CD14-positive monocyte (primary cell): ENCODE results near the gene CSH2. TPM values are rescaled to one million over a fixed set of nuclear protein-coding genes. Genes with fewer than 3 reads are reported as not detected.

Experiments used
- DNase-seq, 3 donors: peaks; one replicate each; pipeline ENCODE4 v3.0.0-alpha.2; 2011 to 2022
- H2AFZ ChIP-seq: 2 replicates; pipeline ENCODE4 v1.6.0; 2012; ENCODE audit warnings: mild to moderate bottlenecking, low read depth, low read length, inconsistent platforms; ENCODE audit not compliant: insufficient read depth, poor library complexity, severe bottlenecking
- H3K27ac ChIP-seq, 2 donors: 1 replicate in 1 of 2; 2 replicates in 1 of 2; pipeline ENCODE4 v1.5.1; 2012 to 2013; ENCODE audit warnings: low read length in 2 of 2, control low read depth in 1 of 2, inconsistent platforms in 1 of 2, low read depth in 1 of 2, mild to moderate bottlenecking in 1 of 2
- H3K27me3 ChIP-seq, 2 donors: one replicate each; pipeline versions ENCODE4 v1.6.0 to v1.6.1; 2011 to 2013; ENCODE audit warnings: low read length in 2 of 2; ENCODE audit not compliant: control insufficient read depth in 2 of 2, insufficient read depth in 2 of 2
- H3K36me3 ChIP-seq, 2 donors: replicated peaks in 1 of 2; 1 replicate in 1 of 2; 2 replicates in 1 of 2; pipeline versions ENCODE4 v1.5.1 to v1.6.1; 2012 to 2013; ENCODE audit warnings: low read length in 2 of 2, control low read depth in 1 of 2, inconsistent platforms in 1 of 2, mild to moderate bottlenecking in 1 of 2; ENCODE audit not compliant: insufficient read depth in 2 of 2, control insufficient read depth in 1 of 2
- H3K4me1 ChIP-seq, 2 donors: 1 replicate in 1 of 2; 2 replicates in 1 of 2; pipeline versions ENCODE4 v1.5.1 to v1.6.1; 2012 to 2013; ENCODE audit warnings: low read length in 2 of 2, control low read depth in 1 of 2, inconsistent platforms in 1 of 2, mild to moderate bottlenecking in 1 of 2, moderate library complexity in 1 of 2; ENCODE audit not compliant: insufficient read depth in 2 of 2, control insufficient read depth in 1 of 2
- H3K4me2 ChIP-seq: replicated peaks from 2 replicates; pipeline ENCODE3; 2012; ENCODE audit warnings: low read length, moderate library complexity, mild to moderate bottlenecking; ENCODE audit not compliant: poor library complexity, severe bottlenecking; ENCODE audit errors: extremely low read depth
- H3K4me3 ChIP-seq, 3 experiments: fragments of 200-600 bp in 1 of 3; sonication (generic) in 1 of 3; replicated peaks in 1 of 3; 1 replicate in 2 of 3; 2 replicates in 1 of 3; pipeline ENCODE4 v1.5.1; 2011 to 2013; ENCODE audit warnings: low read length in 3 of 3, mild to moderate bottlenecking in 3 of 3, control low read depth in 2 of 3, low read depth in 2 of 3, inconsistent platforms in 1 of 3, moderate library complexity in 1 of 3
- H3K79me2 ChIP-seq: 2 replicates; pipeline ENCODE4 v1.6.0; 2012; ENCODE audit warnings: mild to moderate bottlenecking, control low read depth, inconsistent platforms, low read length, moderate library complexity; ENCODE audit not compliant: insufficient read depth
- H3K9ac ChIP-seq: 2 replicates; pipeline ENCODE4 v1.6.0; 2017; ENCODE audit warnings: low read length, mild to moderate bottlenecking; ENCODE audit not compliant: insufficient read depth, poor library complexity, severe bottlenecking
- H3K9me3 ChIP-seq, 2 donors: replicated peaks in 1 of 2; 1 replicate in 1 of 2; 2 replicates in 1 of 2; pipeline versions ENCODE4 v1.5.1 to v1.6.1; 2012 to 2013; ENCODE audit warnings: low read length in 2 of 2, control low read depth in 1 of 2; ENCODE audit not compliant: control insufficient read depth in 1 of 2, insufficient read depth in 1 of 2
- H4K20me1 ChIP-seq: 2 replicates; pipeline ENCODE4 v1.6.0; 2012; ENCODE audit warnings: mild to moderate bottlenecking, low read length, control low read depth, moderate library complexity; ENCODE audit not compliant: insufficient read depth
- H3K27ac Mint-ChIP-seq, 7 donors: one replicate each; pipeline ENCODE4 v1.8.0; 2020; ENCODE audit warnings: mild to moderate bottlenecking in 7 of 7, mixed read lengths in 7 of 7, moderate library complexity in 6 of 7, inconsistent platforms in 2 of 7
- H3K27me3 Mint-ChIP-seq, 3 donors: one replicate each; pipeline ENCODE4 v1.8.0; 2021 to 2022; ENCODE audit warnings: low read depth in 3 of 3, mild to moderate bottlenecking in 3 of 3, mixed read lengths in 3 of 3, moderate library complexity in 3 of 3, inconsistent platforms in 1 of 3
- H3K36me3 Mint-ChIP-seq, 2 donors: one replicate each; pipeline ENCODE4 v1.8.0; 2020; ENCODE audit warnings: mixed read lengths in 2 of 2, inconsistent platforms in 1 of 2, mild to moderate bottlenecking in 1 of 2
- H3K4me1 Mint-ChIP-seq: one replicate; pipeline ENCODE4 v1.8.0; 2020; ENCODE audit warnings: mild to moderate bottlenecking, mixed read lengths
- H3K4me3 Mint-ChIP-seq, 2 donors: one replicate each; pipeline ENCODE4 v1.8.0; 2020; ENCODE audit warnings: mild to moderate bottlenecking in 2 of 2, mixed read lengths in 2 of 2, moderate library complexity in 1 of 2
- H3K9me3 Mint-ChIP-seq, 7 donors: one replicate each; pipeline ENCODE4 v1.8.0; 2020 to 2022; ENCODE audit warnings: mixed read lengths in 7 of 7, mild to moderate bottlenecking in 6 of 7, moderate library complexity in 6 of 7, inconsistent platforms in 2 of 7
- CTCF ChIP-seq: fragments of 200-600 bp; IDR thresholded peaks from one replicate; pipeline ENCODE4 v1.8.0; 2022; ENCODE audit warnings: antibody characterized with exemption, mild to moderate bottlenecking
- WGBS: methylation state at CpG from one replicate; pipeline ENCODE4 v1.1.5; 2013; ENCODE audit warnings: missing lambda C conversion rate; ENCODE audit not compliant: insufficient coverage; 5-methylcytosine and 5-hydroxymethylcytosine counted together
- intact Hi-C, 2 donors: fragments of 100-400 bp; cut with micrococcal nuclease; formaldehyde crosslinking; loops; one replicate each; pipeline versions ENCODE4 v1.15.0 to v1.15.1; 2023
- polyA plus RNA-seq, 3 donors: library from polyadenylated mRNA; depleted of rRNA in 1 of 3; unstranded in 2 of 3; stranded (reverse) in 1 of 3; fragments of 300-500 nt in 2 of 3; fragments of >200 nt in 1 of 3; fragmentation: Illumina TruSeq in 2 of 3; gene quantifications; 1 replicate in 2 of 3; 2 replicates in 1 of 3; pipeline ENCODE4 v1.2.3, GENCODE V29; 2012 to 2021

Gene CSH2
- polyA plus RNA-seq, 3 donors = not detected

GRCh38 chr17:63853260-63853659 is 20.2 kb downstream of the CSH2 start:
- Histone ChIP-seq H4K20me1 (no peaks in the 10 kb centered on the region), H3K4me3 (no peak overlapping the region), H3K36me3 (no peaks in the 10 kb centered on the region), H3K27me3 (no peaks in the 10 kb centered on the region), H3K4me1 (peaks cover 5 to 9% of the 10 kb centered on the region in 2 donors), H3K9me3 (peaks cover 0 to 5% of the 10 kb centered on the region in 2 donors), H2AFZ (no peak overlapping the region), H3K27ac (no peak overlapping the region), H3K79me2 (no peaks in the 10 kb centered on the region), H3K4me2 (no peak overlapping the region), H3K9ac (no peak overlapping the region)
- peaks cover 0 to 11% (median 5%) of the 10 kb centered on the region in 7 donors for H3K9me3 Mint-ChIP-seq
- no CpG with 5 or more reads among the region's 2 CpGs for WGBS
- peaks cover 0 to 4% of the 10 kb centered on the region in 2 donors for H3K36me3 Mint-ChIP-seq
- peaks cover 5 to 11% (median 9%) of the 10 kb centered on the region in 3 donors for H3K27me3 Mint-ChIP-seq
- no peak for DNase-seq
- no peak overlapping the region for H3K4me3 Mint-ChIP-seq
- intact Hi-C loops = no loop called here
- no peak for TF ChIP-seq CTCF
- H3K27ac Mint-ChIP-seq = no peak overlapping the region
- H3K4me1 Mint-ChIP-seq = peaks cover 5% of the 10 kb centered on the region

GRCh38 chr17:63850401-63850800 is 23.1 kb downstream of the CSH2 start:
- peaks cover 5 to 9% of the 10 kb centered on the region in 2 donors for H3K4me1 ChIP-seq
- H3K27ac ChIP-seq = no peak overlapping the region
- DNase-seq = no peak
- H3K9ac ChIP-seq = no peak overlapping the region
- no peaks in the 10 kb centered on the region for H3K27me3 ChIP-seq
- no peaks in the 10 kb centered on the region for H3K79me2 ChIP-seq
- TF ChIP-seq CTCF = no peak
- no peak overlapping the region for H2AFZ ChIP-seq
- H3K4me2 ChIP-seq = no peak overlapping the region
- 100% methylated on average over 1 of the region's 9 CpGs for WGBS
- Mint-ChIP-seq H3K36me3 (peaks cover 0 to 11% of the 10 kb centered on the region in 2 donors), H3K27ac (no peak overlapping the region), H3K4me3 (no peak overlapping the region), H3K4me1 (peaks cover 8% of the 10 kb centered on the region), H3K27me3 (peaks cover 5 to 13% (median 6%) of the 10 kb centered on the region in 3 donors), H3K9me3 (peaks cover 3 to 14% (median 10%) of the 10 kb centered on the region in 7 donors)
- H4K20me1 ChIP-seq = no peaks in the 10 kb centered on the region
- H3K4me3 ChIP-seq = no peak overlapping the region
- intact Hi-C loops = no loop called here
- H3K9me3 ChIP-seq = peaks cover 0 to 6% of the 10 kb centered on the region in 2 donors
- H3K36me3 ChIP-seq = no peaks in the 10 kb centered on the region
